B cell (primary cell): ENCODE data around the gene PRDM4. TPM values are rescaled to one million over a fixed set of nuclear protein-coding genes. Genes with fewer than 3 reads are reported as not detected.
A peak's percentile ranks its signal among the peaks of the same experiment; 100 is the strongest.

Experiments used
- ATAC-seq: fragments of 200-7000 bp; cut with Tn5 transposase; one replicate; pipeline ENCODE4 v1.10.0; 2021; ENCODE audit warnings: low read depth, mild to moderate bottlenecking, moderate number of reproducible peaks, moderate library complexity
- CTCF ChIA-PET: fragments of 350-600 bp; sonication (Branson Sonifier 250); formaldehyde crosslinking; loops from one replicate; lab custom pipeline; 2021; ENCODE audit warnings: antibody characterized with exemption, inconsistent platforms; lab: Charles Lee
- POLR2A ChIA-PET: fragments of 350-600 bp; sonication (Branson Sonifier 250); formaldehyde crosslinking; loops from one replicate; lab custom pipeline; 2021; ENCODE audit warnings: antibody characterized with exemption; lab: Charles Lee
- DNase-seq: peaks from one replicate; pipeline ENCODE4 v3.0.0; 2013
- H2AFZ ChIP-seq: 2 replicates; pipeline ENCODE4 v1.6.1; 2012; ENCODE audit warnings: mild to moderate bottlenecking, low read depth, low read length; ENCODE audit not compliant: insufficient read depth, poor library complexity, severe bottlenecking
- H3K27ac ChIP-seq, 2 donors: 1 replicate in 1 of 2; 2 replicates in 1 of 2; pipeline ENCODE4 v1.5.1; 2012 to 2013; ENCODE audit warnings: low read length in 2 of 2, mild to moderate bottlenecking in 2 of 2, moderate library complexity in 1 of 2
- H3K27me3 ChIP-seq, 4 experiments: fragments of 200-600 bp in 1 of 4; sonication (generic) in 1 of 4; replicated peaks in 1 of 4; 1 replicate in 2 of 4; 2 replicates in 2 of 4; pipeline versions ENCODE4 v1.6.1 to v1.7.0; 2013 to 2016; ENCODE audit warnings: low read length in 3 of 4, mild to moderate bottlenecking in 2 of 4, mixed read lengths in 1 of 4, moderate library complexity in 1 of 4; ENCODE audit not compliant: insufficient read depth in 4 of 4, control insufficient read depth in 3 of 4; ENCODE audit errors: control extremely low read depth in 1 of 4
- H3K36me3 ChIP-seq, 2 experiments: replicated peaks in 1 of 2; 1 replicate in 1 of 2; 2 replicates in 1 of 2; pipeline versions ENCODE4 v1.6.1 to v1.7.1; 2013; ENCODE audit warnings: low read length in 1 of 2; ENCODE audit not compliant: insufficient read depth in 2 of 2, control insufficient read depth in 1 of 2; ENCODE audit errors: control extremely low read depth in 1 of 2, extremely low read depth in 1 of 2
- H3K4me1 ChIP-seq, 2 donors: fragments of 200-600 bp in 1 of 2; sonication (generic) in 1 of 2; 1 replicate in 1 of 2; 2 replicates in 1 of 2; pipeline versions ENCODE4 v1.5.1 to v1.6.1; 2013 to 2017; ENCODE audit warnings: low read length in 2 of 2; ENCODE audit not compliant: control insufficient read depth in 2 of 2, insufficient read depth in 2 of 2
- H3K4me2 ChIP-seq: replicated peaks from 2 replicates; pipeline ENCODE3; 2012; ENCODE audit warnings: mild to moderate bottlenecking, low read depth, low read length; ENCODE audit not compliant: poor library complexity, severe bottlenecking
- H3K4me3 ChIP-seq, 5 experiments: fragments of 200-600 bp in 1 of 5; sonication (generic) in 1 of 5; 1 replicate in 3 of 5; 2 replicates in 2 of 5; pipeline versions ENCODE4 v1.5.1 to v1.7.0; 2011 to 2016; ENCODE audit warnings: low read length in 4 of 5, mild to moderate bottlenecking in 4 of 5, low read depth in 2 of 5, control low read depth in 1 of 5, moderate library complexity in 1 of 5; ENCODE audit not compliant: insufficient read depth in 1 of 5; ENCODE audit errors: control extremely low read depth in 1 of 5, extremely low read depth in 1 of 5
- H3K79me2 ChIP-seq: fragments of 200-600 bp; sonication (generic); one replicate; pipeline ENCODE4 v1.6.0; 2016; ENCODE audit warnings: low read length; ENCODE audit not compliant: control insufficient read depth, insufficient read depth
- H3K9ac ChIP-seq: fragments of 200-600 bp; sonication (generic); 2 replicates; pipeline ENCODE4 v1.6.1; 2017; ENCODE audit warnings: mild to moderate bottlenecking, low read length, moderate library complexity
- H3K9me3 ChIP-seq, 3 donors: one replicate each; pipeline versions ENCODE4 v1.6.1 to v1.7.1; 2013; ENCODE audit warnings: low read length in 2 of 3; ENCODE audit not compliant: control insufficient read depth in 2 of 3, insufficient read depth in 1 of 3; ENCODE audit errors: control extremely low read depth in 1 of 3
- H4K20me1 ChIP-seq: 2 replicates; pipeline ENCODE4 v1.6.0; 2012; ENCODE audit warnings: mild to moderate bottlenecking, low read length; ENCODE audit not compliant: insufficient read depth, control insufficient read depth, poor library complexity, severe bottlenecking
- H3K27ac Mint-ChIP-seq: one replicate; pipeline ENCODE4 v1.8.0; 2021; ENCODE audit warnings: mixed read lengths
- H3K27me3 Mint-ChIP-seq: one replicate; pipeline ENCODE4 v1.8.0; 2021; ENCODE audit warnings: mixed read lengths
- H3K4me1 Mint-ChIP-seq: one replicate; pipeline ENCODE4 v1.8.0; 2021; ENCODE audit warnings: mixed read lengths
- H3K4me3 Mint-ChIP-seq: one replicate; pipeline ENCODE4 v1.8.0; 2021; ENCODE audit warnings: mixed read lengths
- H3K9me3 Mint-ChIP-seq: one replicate; pipeline ENCODE4 v1.8.0; 2022; ENCODE audit warnings: mixed read lengths; ENCODE audit not compliant: insufficient read depth
- EZH2 ChIP-seq: IDR thresholded peaks from 2 replicates; pipeline ENCODE4 v1.6.1; 2012; ENCODE audit warnings: borderline replicate concordance, low read depth, mild to moderate bottlenecking, moderate library complexity, low read length; ENCODE audit not compliant: insufficient read depth, poor library complexity, severe bottlenecking
- WGBS: methylation state at CpG from one replicate; pipeline ENCODE4 v1.1.5; 2013; ENCODE audit warnings: missing lambda C conversion rate; ENCODE audit not compliant: insufficient coverage; 5-methylcytosine and 5-hydroxymethylcytosine counted together
- intact Hi-C: fragments of 100-400 bp; cut with micrococcal nuclease; formaldehyde crosslinking; loops from one replicate; pipeline ENCODE4 v1.10.0; 2022
- polyA plus RNA-seq: library from polyadenylated mRNA; depleted of rRNA; stranded (reverse); fragments of >200 nt; gene quantifications from 2 replicates; pipeline ENCODE4 v1.2.3, GENCODE V29; 2012
- total RNA-seq, 2 donors: library from RNA; stranded (reverse); fragments of 120-200 nt in 1 of 2; gene quantifications; 1 replicate in 1 of 2; 2 replicates in 1 of 2; pipeline versions ENCODE4 v1.2.3 to v1.2.4, GENCODE V29; 2013 to 2022
- TF ChIP-seq, protein P1 (sequence below): fragments of 200-600 bp; IDR thresholded peaks from one replicate; pipeline ENCODE4 v1.8.0; 2022; ENCODE audit warnings: antibody characterized with exemption, mild to moderate bottlenecking

Gene PRDM4
- total and polyA plus RNA-seq, 2 donors (not counting 1 experiment from before 2014, with no cell fraction given), result 50.1 to 117 TPM

DNA sequence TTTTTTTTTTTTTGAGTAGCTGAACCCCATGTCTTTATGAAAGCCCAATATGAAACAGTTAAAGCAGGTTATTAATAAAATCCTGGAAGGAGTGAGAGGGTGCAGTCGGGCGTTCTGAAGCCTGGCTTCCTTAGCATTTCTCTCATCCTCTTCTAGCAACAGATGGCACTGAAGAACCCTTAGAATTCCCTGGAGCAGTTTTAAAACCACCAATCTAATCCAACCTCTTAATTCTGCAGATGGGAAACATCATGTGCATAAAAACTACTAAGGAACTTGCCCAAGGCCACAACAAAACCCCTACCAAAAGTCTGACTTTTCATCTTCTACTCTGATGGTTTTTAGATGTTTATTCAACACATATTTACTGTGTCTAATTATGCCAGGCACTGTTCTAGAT lies 25.2 kb downstream of the PRDM4 start:
- DNase-seq (no peak), ATAC-seq (no peak)
- intact Hi-C loops, result no loop called here
- WGBS, result 100% methylated on average over 2 of the region's 2 CpGs
- Histone ChIP-seq H3K9ac (no peak overlapping the region), H3K27ac (peak overlapping the region; percentile 96 to 99), H4K20me1 (no peaks in the 10 kb centered on the region), H3K9me3 (no peaks in the 10 kb centered on the region), H3K4me2 (peak overlapping the region; percentile 56), H3K4me3 (no peak overlapping the region), H3K4me1 (peaks cover 46 to 48% of the 10 kb centered on the region in 2 donors), H3K36me3 (peaks cover 5 to 78% of the 10 kb centered on the region in 2 experiments), H3K27me3 (no peaks in the 10 kb centered on the region), H3K79me2 (peaks cover 18% of the 10 kb centered on the region), H2AFZ (no peak overlapping the region)
- CTCF ChIA-PET, result interaction anchor here (2.4 kb wide), 1 partner anchor 40 kb away, joined by 12 read pairs; no protein-coding TSS in a partner anchor
- Mint-ChIP-seq H3K27ac (peak overlapping the region; percentile 95), H3K4me3 (no peak overlapping the region), H3K27me3 (no peaks in the 10 kb centered on the region), H3K4me1 (peaks cover 80% of the 10 kb centered on the region), H3K9me3 (no peaks in the 10 kb centered on the region)
- TF ChIP-seq EZH2, result no peak
- TF ChIP-seq, protein P1, sequence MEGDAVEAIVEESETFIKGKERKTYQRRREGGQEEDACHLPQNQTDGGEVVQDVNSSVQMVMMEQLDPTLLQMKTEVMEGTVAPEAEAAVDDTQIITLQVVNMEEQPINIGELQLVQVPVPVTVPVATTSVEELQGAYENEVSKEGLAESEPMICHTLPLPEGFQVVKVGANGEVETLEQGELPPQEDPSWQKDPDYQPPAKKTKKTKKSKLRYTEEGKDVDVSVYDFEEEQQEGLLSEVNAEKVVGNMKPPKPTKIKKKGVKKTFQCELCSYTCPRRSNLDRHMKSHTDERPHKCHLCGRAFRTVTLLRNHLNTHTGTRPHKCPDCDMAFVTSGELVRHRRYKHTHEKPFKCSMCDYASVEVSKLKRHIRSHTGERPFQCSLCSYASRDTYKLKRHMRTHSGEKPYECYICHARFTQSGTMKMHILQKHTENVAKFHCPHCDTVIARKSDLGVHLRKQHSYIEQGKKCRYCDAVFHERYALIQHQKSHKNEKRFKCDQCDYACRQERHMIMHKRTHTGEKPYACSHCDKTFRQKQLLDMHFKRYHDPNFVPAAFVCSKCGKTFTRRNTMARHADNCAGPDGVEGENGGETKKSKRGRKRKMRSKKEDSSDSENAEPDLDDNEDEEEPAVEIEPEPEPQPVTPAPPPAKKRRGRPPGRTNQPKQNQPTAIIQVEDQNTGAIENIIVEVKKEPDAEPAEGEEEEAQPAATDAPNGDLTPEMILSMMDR, result no peak
- POLR2A ChIA-PET, result interaction anchor here (0.5 kb wide), 1 partner anchor 55 kb away, joined by 3 read pairs; no protein-coding TSS in a partner anchor

DNA sequence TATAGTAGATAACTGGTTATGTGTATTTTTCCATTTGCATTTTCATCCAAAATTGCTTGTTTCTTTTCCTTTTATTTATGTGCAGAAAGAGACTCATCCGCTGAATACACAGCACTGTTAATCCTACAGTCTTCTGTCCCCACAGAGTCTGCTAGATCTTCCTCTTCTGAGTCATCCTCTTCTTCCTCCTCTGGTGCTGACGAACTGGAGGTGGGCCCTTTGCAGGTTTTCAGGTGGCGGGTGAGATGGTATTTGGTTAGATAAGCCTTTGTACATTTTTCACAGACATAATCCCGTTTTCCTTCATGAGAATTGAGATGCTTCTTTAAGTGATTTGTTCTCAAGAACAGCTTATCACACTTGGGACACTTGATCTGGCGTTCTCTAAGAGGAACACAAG lies 26.8 kb downstream of the PRDM4 start:
- H3K27me3 Mint-ChIP-seq, result no peaks in the 10 kb centered on the region
- Histone ChIP-seq H3K27ac (peak overlapping the region; percentile 12 to 94), H3K4me2 (no peak overlapping the region), H3K36me3 (peaks cover 4 to 62% of the 10 kb centered on the region in 2 experiments), H4K20me1 (no peaks in the 10 kb centered on the region), H3K79me2 (peaks cover 18% of the 10 kb centered on the region), H3K4me3 (no peak overlapping the region), H3K4me1 (peaks cover 50 to 57% of the 10 kb centered on the region in 2 donors), H3K9ac (no peak overlapping the region), H3K9me3 (no peaks in the 10 kb centered on the region), H3K27me3 (no peaks in the 10 kb centered on the region), H2AFZ (no peak overlapping the region)
- peaks cover 89% of the 10 kb centered on the region for H3K4me1 Mint-ChIP-seq
- ATAC-seq (no peak), DNase-seq (no peak)
- WGBS, result no CpG with 5 or more reads among the region's 5 CpGs
- ChIA-PET CTCF (interaction anchor here (2.4 kb wide), 1 partner anchor 38 kb away, joined by 12 read pairs; no protein-coding TSS in a partner anchor), POLR2A (no interaction called here)
- TF ChIP-seq, protein P1, result no peak
- TF ChIP-seq EZH2, result no peak
- peak overlapping the region; percentile 95 for H3K27ac Mint-ChIP-seq
- H3K4me3 Mint-ChIP-seq, result peak overlapping the region; percentile 17
- intact Hi-C loops, result no loop called here
- H3K9me3 Mint-ChIP-seq, result no peaks in the 10 kb centered on the region
